Measurements from ENCODE around the gene MYH11.

Gene MYH11

GRCh38 chr16:15773968-15774367 is 82.9 kb downstream of the MYH11 start:
- TF ChIP-seq POLR2AphosphoS5 (IDR thresholded peaks at IDR 0.05; ENCODE audit: low read depth, low read length) (no peak), SIN3A (IDR thresholded peaks at IDR 0.05; ENCODE audit: borderline replicate concordance, insufficient read depth, low read length) (no peak), FOXP2 (optimal IDR thresholded peaks at IDR 0.05; ENCODE audit: borderline replicate concordance, extremely low read depth, extremely low read length, insufficient read depth) (no peak), REST (IDR thresholded peaks at IDR 0.05; ENCODE audit: insufficient read depth in 1 of 2, low read depth in 2 of 2, low read length in 2 of 2) (no peak), TAF1 (IDR thresholded peaks at IDR 0.05; ENCODE audit: borderline replicate concordance, insufficient read depth, low read length) (no peak)

GRCh38 chr16:15772579-15773293 is 84.1 kb downstream of the MYH11 start:
- no peak for TF ChIP-seq POLR2AphosphoS5 (IDR thresholded peaks at IDR 0.05; ENCODE audit: low read depth, low read length)
- TF ChIP-seq FOXP2 (optimal IDR thresholded peaks at IDR 0.05; ENCODE audit: borderline replicate concordance, extremely low read depth, extremely low read length, insufficient read depth), result no peak
- no peak for TF ChIP-seq REST (IDR thresholded peaks at IDR 0.05; ENCODE audit: insufficient read depth in 1 of 2, low read depth in 2 of 2, low read length in 2 of 2)
- no peak for TF ChIP-seq SIN3A (IDR thresholded peaks at IDR 0.05; ENCODE audit: borderline replicate concordance, insufficient read depth, low read length)
- no peak for TF ChIP-seq TAF1 (IDR thresholded peaks at IDR 0.05; ENCODE audit: borderline replicate concordance, insufficient read depth, low read length)

- TF ChIP-seq POLR2AphosphoS5 (IDR thresholded peaks at IDR 0.05; ENCODE audit: low read depth, low read length) (no peak), FOXP2 (optimal IDR thresholded peaks at IDR 0.05; ENCODE audit: borderline replicate concordance, extremely low read depth, extremely low read length, insufficient read depth) (no peak), REST (IDR thresholded peaks at IDR 0.05; ENCODE audit: insufficient read depth in 1 of 2, low read depth in 2 of 2, low read length in 2 of 2) (no peak), TAF1 (IDR thresholded peaks at IDR 0.05; ENCODE audit: borderline replicate concordance, insufficient read depth, low read length) (no peak), SIN3A (IDR thresholded peaks at IDR 0.05; ENCODE audit: borderline replicate concordance, insufficient read depth, low read length) (no peak)
Observed at GRCh38 chr16:15771694-15772093, 85.1 kb downstream of the MYH11 start.

- TF ChIP-seq FOXP2 (optimal IDR thresholded peaks at IDR 0.05; ENCODE audit: borderline replicate concordance, extremely low read depth, extremely low read length, insufficient read depth) (no peak), TAF1 (IDR thresholded peaks at IDR 0.05; ENCODE audit: borderline replicate concordance, insufficient read depth, low read length) (no peak), REST (IDR thresholded peaks at IDR 0.05; ENCODE audit: insufficient read depth in 1 of 2, low read depth in 2 of 2, low read length in 2 of 2) (no peak), SIN3A (IDR thresholded peaks at IDR 0.05; ENCODE audit: borderline replicate concordance, insufficient read depth, low read length) (no peak), POLR2AphosphoS5 (IDR thresholded peaks at IDR 0.05; ENCODE audit: low read depth, low read length) (no peak)
Observed at GRCh38 chr16:15770512-15770911, 86.3 kb downstream of the MYH11 start.

Data from PFSK-1 (cell line).